Medulla oblongata (tissue), 1 donor: ENCODE data around the gene CELF6.

ENCODE experiments used
- DNase-seq: peaks from one replicate; pipeline ENCODE4 v3.0.0-alpha.2; 2015; ENCODE audit errors: extremely low spot score

Gene CELF6

DNA sequence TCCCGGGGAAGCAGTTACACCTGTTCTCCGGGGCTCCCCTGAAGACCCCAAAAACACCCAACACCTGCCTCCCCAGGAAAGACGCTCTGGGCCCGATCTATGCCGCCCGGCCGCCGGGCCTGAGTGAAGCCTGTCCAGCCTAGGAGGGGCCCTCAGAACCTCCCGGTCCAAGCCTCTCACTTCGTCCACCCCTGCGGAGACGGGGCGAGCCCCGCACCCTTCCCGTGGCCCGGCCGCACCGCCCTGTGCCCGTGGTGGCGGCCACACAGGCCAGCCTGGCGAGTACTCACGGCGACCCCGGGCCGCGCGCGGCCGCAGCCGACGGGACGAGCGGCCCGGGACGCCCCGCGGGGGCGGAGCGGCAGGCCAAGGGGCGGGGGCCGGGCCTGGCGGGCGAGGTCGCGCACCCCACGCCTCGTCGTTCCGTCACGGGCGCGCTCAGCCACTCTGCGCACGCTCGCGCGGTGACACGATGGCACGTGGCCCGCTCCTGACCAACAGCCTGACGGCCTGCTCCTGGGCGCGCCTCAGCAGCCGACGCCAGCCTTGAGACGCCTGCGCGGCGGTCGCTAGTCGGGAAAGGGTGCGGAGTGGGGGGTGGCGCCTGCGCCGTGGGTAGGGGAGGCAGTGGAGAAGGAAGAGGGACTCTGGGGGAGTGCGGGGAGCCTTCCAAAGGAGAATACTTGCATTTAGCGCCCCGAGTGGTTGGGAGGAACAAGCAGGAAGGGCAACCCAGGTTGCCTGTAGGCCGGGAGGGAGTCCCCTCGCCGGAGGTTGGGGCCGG is 47.6 kb downstream of the CELF6 start, which contains the start of gene PARP6:
TSS of gene PARP6 (minus strand) at position 342 of the 784 bp plus-strand sequence. CDS start 5,077 bp downstream, outside the sequence.
- peak; percentile 99 for DNase-seq

DNA sequence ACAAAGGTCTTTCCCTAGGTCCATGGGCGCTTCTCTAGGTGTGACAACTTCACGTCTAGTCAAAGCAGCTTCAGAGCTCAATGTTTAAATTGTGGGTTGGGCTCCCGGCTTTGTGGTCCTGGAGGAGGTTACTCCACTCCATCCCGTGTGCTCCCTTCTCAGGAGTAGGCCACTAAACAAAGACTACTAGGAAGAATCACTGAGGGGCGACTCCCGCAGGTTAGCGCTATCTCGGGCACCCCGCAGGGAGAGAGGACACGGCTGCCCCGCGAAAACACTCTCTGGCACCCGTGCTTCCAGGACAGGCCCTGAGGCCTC is 48.1 kb downstream of the CELF6 start:
- DNase-seq: peak; percentile 10

DNA sequence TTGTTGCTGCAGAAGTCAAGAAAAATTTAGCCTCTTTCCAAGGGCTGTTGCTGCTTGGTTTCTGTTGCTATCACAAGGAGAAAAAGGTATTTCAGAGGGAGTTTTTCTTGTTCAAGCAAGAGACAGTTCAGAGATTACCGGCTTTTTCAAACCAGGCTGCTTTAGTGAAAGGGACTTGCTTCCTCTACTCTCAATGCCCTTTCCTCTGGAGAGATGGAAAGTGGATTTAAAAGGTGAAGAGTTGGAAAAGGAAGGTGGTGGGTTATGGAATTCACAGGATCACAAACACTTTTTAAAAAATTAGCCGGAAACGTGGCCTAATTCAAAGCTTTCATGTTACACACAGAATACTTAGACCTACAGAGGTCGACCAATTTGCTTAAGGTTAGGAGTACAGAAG is 48.7 kb downstream of the CELF6 start:
- DNase-seq: peak; percentile 11

DNA sequence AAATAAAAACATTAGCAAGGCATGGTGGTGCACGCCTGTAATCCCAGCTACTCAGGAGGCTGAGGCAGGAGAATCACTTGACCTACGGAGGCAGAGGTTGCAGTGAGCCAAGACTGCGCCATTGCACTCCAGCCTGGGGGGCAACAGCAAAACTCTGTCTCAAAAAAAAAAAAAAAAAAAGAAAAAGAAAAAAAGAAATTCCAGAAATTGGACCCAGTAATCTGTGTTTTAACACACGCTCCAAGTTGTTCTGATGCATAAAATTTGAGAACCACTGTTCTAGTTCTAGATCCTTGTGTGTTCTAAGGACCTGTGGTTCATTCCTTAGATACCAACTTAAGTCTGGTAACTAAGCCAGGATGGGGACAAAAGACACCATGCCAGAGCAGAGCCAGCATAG is 50.2 kb downstream of the CELF6 start:
- DNase-seq: no peak

DNA sequence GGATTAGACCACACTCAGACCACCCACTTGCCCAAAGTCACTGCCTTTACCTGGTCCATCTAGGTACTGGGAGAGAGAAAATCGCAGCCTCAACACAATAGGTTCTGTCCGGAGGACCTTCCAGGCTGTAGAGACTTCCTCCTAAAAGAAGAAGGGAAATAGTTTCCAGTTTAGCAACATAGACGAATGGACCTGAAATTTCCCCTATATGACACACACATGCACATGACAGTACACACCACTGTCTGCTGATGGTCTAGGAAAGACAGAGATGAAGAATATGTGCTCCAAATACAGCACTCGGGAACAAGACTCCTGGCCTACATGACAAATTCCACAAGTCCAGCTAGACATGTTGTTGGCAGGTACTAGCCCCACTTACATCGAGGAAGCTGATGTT is 54.9 kb downstream of the CELF6 start:
- no peak for DNase-seq

DNA sequence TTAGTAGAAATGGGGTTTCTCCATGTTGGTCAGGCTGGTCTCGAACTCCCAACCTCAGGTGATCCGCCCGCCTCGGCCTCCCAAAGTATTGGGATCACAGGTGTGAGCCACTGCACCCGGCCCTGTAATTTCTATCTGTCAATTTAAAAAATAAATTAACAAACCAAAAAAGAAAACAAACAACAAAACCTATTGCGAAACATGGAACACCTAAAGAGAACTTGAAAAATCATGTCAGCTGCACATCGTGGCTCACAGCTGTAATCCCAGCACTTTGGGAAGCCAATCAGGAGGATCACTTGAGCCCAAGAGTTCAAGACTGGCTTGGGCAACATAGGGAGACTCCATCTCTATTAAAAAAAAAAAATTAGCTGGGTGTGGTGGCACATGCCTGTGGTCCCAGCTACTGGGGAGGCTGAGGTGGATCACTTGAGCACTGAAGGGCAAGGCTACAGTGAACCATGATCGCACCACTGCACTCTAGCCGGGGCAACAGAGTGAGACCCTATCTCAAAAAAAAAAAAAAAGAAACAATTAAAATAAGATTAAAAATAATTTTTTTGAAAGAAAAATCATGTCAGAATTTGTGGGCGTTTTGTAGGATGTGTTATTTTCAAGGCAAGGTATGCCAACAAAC is 67.2 kb downstream of the CELF6 start:
- no peak for DNase-seq

DNA sequence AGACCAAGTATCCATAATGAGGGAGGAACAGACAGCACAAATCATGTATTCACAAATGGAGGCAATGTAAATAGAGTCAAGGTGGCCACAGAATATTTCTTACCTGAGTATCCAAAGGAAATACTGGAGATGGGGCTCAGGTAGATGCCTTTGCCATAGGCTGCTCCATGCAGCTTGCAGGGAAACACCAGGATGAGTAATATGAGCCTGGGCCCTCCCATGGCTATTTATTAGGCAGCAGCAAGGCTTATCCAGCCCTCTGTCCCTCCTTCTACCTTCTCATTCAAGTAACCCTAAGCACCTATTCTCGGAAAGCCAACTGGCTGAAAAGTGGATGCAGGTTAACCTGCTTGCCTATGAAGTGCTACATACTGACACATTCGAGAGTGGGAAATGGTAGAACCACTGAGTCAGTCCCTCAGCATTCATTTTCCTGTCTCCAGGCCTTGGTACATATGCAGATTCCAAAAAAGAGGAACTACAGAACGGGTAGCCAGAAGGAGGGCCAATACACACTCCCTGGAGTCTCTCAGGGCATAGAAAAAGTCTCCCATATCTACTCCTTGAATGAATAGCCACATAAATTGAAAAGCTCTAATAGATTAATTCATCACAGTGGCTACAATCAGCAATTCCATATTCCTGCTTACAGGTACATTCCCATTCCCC is 70.7 kb downstream of the CELF6 start:
- DNase-seq: no peak

DNA sequence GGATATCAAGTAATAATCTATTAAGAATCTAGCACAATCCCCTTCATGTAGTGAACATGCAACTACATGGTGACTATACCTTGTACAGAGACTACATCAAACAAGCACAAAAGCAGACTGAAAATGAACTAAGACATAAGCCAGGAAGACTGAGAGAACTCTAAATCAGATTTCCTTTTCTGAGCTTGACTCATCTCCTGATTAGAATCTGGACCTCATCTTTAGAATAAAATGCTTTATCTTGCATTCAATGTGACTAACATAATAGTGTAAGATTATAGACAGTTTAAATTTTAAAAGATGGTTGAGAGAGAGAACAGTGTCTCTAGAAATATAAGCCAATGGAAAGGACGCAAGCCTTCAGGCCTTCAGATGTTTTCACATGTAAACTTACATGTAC is 71.4 kb downstream of the CELF6 start:
- DNase-seq: no peak

DNA sequence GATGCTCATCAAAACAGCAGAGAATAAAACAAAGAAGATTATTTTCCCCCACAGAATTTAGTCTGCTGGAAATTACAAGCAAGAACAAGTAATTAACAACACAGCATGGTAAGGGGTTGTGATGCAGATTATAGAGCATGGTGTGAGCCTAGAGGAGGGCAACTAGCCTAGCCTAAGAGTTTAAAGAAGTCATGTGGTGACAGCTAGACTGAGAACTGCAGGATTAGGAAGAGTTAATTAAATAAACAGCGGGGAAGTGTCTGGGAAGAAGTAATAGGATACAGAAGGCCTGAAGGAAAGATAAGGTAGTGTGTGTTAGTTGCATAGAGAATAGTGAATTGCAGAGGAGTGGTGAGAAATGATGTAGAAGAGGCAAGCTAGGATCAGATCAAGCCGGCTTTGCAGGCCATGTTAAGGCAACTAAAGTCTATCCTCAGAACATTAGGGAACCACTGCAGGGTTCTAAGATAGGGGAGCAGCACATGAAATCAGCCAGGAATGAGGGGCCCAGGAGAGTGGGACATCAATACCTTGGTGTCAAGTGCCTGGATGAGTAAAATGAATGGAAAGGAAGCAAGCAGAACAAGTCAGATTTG is 77.1 kb downstream of the CELF6 start:
- DNase-seq: no peak

DNA sequence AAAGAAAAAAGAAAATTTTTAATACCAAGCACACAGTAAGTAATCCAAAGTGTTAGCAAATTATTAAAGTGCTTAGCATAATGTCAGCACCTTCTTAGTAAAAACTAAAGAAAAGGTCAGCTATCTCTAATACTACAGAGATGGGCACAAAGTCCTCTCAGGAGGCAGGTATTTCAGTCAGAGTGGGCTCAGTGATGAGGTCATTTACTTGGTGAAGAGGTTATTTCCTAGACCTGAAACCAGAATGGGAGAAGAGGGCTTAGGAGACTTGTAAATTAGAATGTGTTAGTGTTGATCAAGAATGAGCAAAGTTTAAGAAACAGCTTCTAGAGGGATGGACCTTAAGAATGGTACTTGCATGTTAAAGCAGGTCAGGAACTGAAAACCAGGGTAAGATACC is 80.3 kb downstream of the CELF6 start:
- DNase-seq: no peak

DNA sequence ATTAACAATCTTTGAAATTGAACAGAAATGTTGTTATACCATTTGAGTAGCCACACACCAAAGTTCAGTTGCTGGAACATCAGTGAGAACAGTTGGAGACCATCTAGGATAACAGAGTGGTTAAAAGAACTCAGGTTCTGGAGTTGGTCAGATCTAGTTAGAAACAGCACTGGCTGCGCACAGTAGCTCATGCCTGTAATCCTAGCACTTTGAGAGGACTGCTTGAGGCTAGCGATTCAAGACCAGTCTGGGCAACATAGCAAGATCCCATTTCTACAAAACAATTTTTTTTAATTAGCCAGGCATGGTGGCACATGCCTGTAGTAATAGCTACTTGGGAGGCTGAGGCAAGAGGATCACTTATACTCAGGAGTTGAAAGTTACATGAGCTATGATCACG is 81.4 kb downstream of the CELF6 start:
- DNase-seq: no peak

DNA sequence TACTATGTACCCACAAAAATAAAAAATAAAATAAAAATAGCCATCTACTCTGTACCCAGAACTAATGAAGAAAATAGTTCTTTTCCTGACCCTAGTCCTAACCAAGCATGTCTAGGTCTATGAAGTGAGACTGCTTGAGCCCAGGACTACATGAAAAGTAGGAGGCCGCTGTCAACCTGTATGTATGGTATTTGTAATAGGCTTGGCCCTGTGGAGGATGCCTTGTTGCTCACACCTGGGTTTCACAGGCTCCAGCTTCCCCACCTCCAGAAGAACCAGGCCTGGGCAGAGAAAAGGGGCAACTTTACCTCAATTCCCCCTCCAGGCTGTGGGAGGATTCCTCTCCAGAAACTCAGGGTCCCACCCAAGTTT is 82.1 kb downstream of the CELF6 start:
- no peak for DNase-seq

DNA sequence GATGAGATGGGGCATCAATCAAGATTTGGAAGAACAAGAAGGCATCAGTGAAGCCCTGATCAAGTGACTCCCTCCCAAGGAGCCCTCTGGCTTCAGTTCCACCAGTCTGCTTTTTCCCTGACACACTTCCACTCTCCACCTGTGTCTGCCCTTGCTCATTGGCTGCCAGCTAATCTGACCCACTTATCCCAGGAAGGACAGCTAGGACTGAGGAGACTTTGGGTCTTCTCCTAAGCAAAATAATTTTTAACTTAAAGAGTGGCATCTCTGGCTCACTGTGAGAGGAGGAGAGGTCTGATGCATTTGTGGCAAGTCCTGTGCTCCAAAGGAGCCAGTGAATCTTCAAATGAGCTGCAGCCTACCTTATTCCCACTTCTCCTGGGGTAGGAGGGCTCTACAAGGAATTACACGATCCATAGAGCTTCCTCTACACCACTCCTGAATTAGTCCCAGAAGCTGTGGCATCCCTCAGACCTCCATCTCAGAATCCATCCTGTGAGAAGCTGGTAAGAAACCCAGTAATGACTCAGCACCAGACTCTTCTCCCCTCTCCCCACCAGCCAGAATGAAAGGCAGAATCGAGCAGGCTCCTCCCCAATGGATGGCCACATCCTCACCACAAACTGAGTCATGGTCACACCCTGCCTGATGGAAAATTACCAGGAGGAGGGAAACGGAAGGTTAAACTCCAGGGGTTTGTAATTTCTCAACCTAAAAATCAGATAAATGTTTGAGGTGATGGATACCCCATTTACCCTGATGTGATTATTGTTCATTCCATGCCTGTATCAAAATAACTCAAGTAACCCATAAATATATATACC is 82.7 kb downstream of the CELF6 start:
- no peak for DNase-seq

DNA sequence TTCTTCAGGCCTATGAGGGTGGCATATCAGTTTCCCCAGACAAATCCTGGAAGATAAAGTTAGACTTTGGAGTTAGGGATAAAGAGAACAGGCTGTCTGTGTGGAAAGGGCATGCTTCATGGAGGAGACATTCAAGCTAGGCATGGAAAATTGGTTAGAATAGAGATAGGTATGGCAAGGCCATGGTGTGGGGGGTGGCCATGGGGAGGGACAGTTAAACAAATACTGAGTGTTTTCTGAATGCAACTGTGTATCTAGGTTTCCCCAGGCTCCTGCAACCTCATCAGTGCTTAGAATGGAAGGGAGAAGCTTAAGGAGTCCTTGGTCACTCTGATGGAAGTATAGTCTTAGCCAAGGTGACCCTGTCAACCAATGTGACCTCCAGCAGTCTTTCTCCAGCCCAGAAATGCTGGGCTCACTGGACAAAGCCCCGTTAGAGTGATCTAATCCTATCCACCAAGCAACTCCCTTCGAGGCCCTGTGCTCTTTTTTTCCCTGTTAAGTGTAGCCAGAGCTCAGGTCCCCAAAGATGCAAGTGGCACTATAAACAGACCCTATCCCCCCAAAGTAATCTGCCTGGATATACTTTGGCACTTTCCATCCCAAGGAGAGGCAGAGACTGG is 83.5 kb downstream of the CELF6 start:
- DNase-seq: no peak

DNA sequence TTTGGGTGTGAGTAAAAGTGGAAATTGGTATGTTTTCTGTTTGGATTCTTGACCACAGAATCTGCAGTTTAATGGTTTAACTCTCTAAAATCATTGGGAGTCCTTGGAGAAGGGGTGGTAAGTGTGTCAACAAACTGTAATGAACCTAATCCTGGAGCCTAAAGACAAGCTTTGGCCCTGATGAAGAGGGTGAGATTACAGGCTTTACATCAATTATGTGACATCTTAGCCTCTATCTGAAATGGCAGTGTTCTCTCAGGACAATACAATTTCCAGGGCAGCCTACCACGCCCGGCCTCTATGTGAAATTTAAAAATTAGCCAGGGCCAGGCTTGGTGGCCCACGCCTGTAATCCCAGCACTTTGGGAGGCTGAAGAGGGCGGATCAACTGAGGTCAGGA is 84.7 kb downstream of the CELF6 start:
- DNase-seq: no peak
